ENCODE results near the gene DDX27. TPM values are rescaled to one million over a fixed set of nuclear protein-coding genes. Genes with fewer than 3 reads are reported as not detected.
A peak's percentile ranks its signal among the peaks of the same experiment; 100 is the strongest.
"Not testable (repeated sequence)": the region's sequence is repeated elsewhere in the genome, so short reads cannot be mapped to it uniquely, and the experiment has no call there.

Gene DDX27
- total RNA-seq, 2 experiments from 2014 or later, result 48.5 to 54.0 TPM

GRCh38 chr20:49184691-49185070, 34.5 kb upstream of the DDX27 start:
- no peak for ATAC-seq
- no peak for DNase-seq
- CTCF ChIA-PET, result interaction anchor here (1.0 to 12.3 kb wide), 4 partner anchors 33 to 63 kb away, joined by 4 to 101 read pairs (median 6); partner anchors contain the start of gene DDX27
- H3K4me1 Mint-ChIP-seq, result peaks cover 70% of the 10 kb centered on the region
- no peaks in the 10 kb centered on the region for H3K27me3 Mint-ChIP-seq
- peak overlapping the region; percentile 96 for H3K4me3 Mint-ChIP-seq
- no peaks in the 10 kb centered on the region for H3K9me3 Mint-ChIP-seq (ENCODE audit: low read depth)
- peaks cover 23% of the 10 kb centered on the region for H3K36me3 Mint-ChIP-seq (ENCODE audit: low read depth)
- POLR2A ChIA-PET, result no interaction called here
- intact Hi-C loops (cut with DNase I, micrococcal nuclease), result loop anchor here (5.0 to 10.0 kb wide), 3 partner anchors 137 to 930 kb away; partner anchors contain the start of genes CSE1L (in 1 of the 2) and UBE2V1 (in 1 of the 2)
- peak overlapping the region; percentile 60 for H3K27ac Mint-ChIP-seq

- Mint-ChIP-seq H3K27ac (peak overlapping the region; percentile 60), H3K36me3 (ENCODE audit: low read depth) (peaks cover 23% of the 10 kb centered on the region), H3K27me3 (no peaks in the 10 kb centered on the region), H3K4me1 (peaks cover 65% of the 10 kb centered on the region), H3K4me3 (peak overlapping the region; percentile 96), H3K9me3 (ENCODE audit: low read depth) (no peaks in the 10 kb centered on the region)
- ChIA-PET CTCF (interaction anchor here (1.0 to 12.3 kb wide), 5 partner anchors 19 to 64 kb away, joined by 4 to 101 read pairs (median 7); partner anchors contain the start of gene DDX27), POLR2A (no interaction called here)
- ATAC-seq (no peak), DNase-seq (no peak)
- intact Hi-C loops (cut with DNase I, micrococcal nuclease), result loop anchor here (5.0 to 10.0 kb wide), 3 partner anchors 138 to 930 kb away; partner anchors contain the start of genes CSE1L (in 1 of the 2) and UBE2V1 (in 1 of the 2)
Measured at GRCh38 chr20:49185071-49185761, 34.0 kb upstream of the DDX27 start.

- Mint-ChIP-seq H3K36me3 (ENCODE audit: low read depth) (peaks cover 23% of the 10 kb centered on the region), H3K4me1 (peaks cover 51% of the 10 kb centered on the region), H3K4me3 (peak overlapping the region; percentile 96), H3K27me3 (no peaks in the 10 kb centered on the region), H3K27ac (peak overlapping the region; percentile 89), H3K9me3 (ENCODE audit: low read depth) (no peaks in the 10 kb centered on the region)
- CTCF ChIA-PET, result interaction anchor here (0.6 to 12.3 kb wide), 6 partner anchors 20 to 270 kb away, joined by 3 to 101 read pairs (median 5); partner anchors contain the start of gene DDX27
- intact Hi-C loops (cut with DNase I, micrococcal nuclease), result loop anchor here (2.0 to 10.0 kb wide), 5 partner anchors 20 to 928 kb away; partner anchors contain the start of genes CSE1L (in 1 of the 2) and UBE2V1 (in 1 of the 2)
- DNase-seq (peak; percentile 85), ATAC-seq (peak; percentile 49)
- POLR2A ChIA-PET, result interaction anchor here (0.6 to 1.8 kb wide), 4 partner anchors 9 to 54 kb away, joined by 3 to 6 read pairs (median 4); no protein-coding TSS in a partner anchor
Measured at GRCh38 chr20:49186535-49187329, 32.5 kb upstream of the DDX27 start.

DNA sequence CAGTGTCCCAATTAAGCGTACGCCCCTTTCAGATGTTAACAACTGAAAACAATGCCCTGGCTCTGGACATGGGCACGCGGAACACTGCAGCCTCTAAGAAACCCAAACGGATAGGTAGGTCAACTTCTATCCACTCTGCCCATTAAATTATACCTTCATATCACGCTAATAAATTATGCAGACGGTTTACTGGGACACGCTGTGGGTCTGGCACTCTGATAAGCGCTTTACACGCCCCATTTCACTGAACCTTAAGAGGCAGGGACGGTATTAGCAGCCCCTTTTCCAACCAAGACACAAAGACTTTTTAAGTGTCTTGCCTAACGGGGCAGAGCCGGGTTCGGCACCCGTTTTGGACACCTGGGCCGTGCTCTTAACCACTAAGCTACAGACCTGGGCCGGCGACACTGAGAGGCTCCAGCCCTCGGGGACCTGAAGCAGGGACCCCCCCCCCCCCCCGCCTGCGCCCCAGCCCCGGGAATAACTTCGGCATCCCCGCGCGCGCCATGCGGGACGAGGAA, 31.8 kb upstream of the DDX27 start:
- ATAC-seq (peak; percentile 18), DNase-seq (peak; percentile 47)
- H3K36me3 Mint-ChIP-seq (ENCODE audit: low read depth), result peaks cover 23% of the 10 kb centered on the region
- CTCF ChIA-PET, result interaction anchor here (0.8 to 12.3 kb wide), 5 partner anchors 21 to 58 kb away, joined by 3 to 101 read pairs (median 7); partner anchors contain the start of gene DDX27
- POLR2A ChIA-PET, result interaction anchor here (0.6 to 1.8 kb wide), 4 partner anchors 9 to 55 kb away, joined by 3 to 6 read pairs (median 4); no protein-coding TSS in a partner anchor
- peak overlapping the region; percentile 89 for H3K27ac Mint-ChIP-seq
- H3K9me3 Mint-ChIP-seq (ENCODE audit: low read depth), result no peaks in the 10 kb centered on the region
- intact Hi-C loops (cut with DNase I, micrococcal nuclease), result loop anchor here (2.0 to 10.0 kb wide), 5 partner anchors 21 to 927 kb away; partner anchors contain the start of genes CSE1L (in 1 of the 2) and UBE2V1 (in 1 of the 2)
- H3K27me3 Mint-ChIP-seq, result no peaks in the 10 kb centered on the region
- peaks cover 44% of the 10 kb centered on the region for H3K4me1 Mint-ChIP-seq
- peak overlapping the region; percentile 96 for H3K4me3 Mint-ChIP-seq

DNA sequence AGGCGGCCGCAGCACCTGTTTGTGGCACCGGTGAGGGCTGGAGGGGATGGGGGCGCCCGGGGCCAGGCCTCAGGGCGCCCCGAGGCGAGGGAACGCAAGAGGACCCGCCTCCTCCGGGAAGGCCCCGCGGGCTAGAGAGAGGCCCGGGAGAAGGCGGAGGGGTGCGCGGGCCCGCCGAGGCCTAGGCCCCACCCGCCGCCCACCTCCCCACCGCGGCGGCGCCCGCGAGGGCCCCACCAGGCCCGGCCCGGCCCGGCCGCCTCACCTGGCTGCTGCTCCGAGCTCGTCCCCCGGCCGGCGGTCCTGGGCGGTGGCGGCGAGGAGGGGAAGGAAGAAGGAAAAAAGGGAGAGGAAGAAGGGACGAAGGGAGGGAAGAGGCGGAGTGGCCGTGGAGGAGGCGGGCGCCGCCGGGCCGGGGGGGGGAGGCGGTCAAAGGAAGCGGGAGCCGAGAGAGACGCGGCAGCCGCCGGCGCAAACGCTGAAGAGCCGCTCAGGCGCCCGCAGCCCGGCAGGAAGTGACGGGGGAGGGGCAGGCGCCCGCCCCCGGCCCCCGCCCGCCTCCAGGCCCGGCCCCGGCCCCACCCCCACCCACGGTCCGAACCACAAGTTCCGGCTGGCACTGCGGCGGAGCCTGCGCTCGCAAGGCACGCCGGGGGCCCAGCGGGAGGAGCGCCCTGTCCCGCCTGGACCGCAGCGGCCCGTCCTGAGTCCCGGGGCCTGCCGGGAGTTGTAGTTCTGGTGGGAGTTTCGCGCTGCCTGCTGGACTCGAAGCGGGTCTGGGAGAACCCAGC, 31.2 kb upstream of the DDX27 start, which contains the start of gene STAU1:
STAU1 (minus strand) TSS at position 484 of the 791 bp plus-strand sequence. CDS start 22,133 bp downstream, outside the sequence.
- peaks cover 23% of the 10 kb centered on the region for H3K36me3 Mint-ChIP-seq (ENCODE audit: low read depth)

GRCh38 chr20:49192944-49193518, 26.2 kb upstream of the DDX27 start:
- H3K27me3 Mint-ChIP-seq; H3K4me1 Mint-ChIP-seq; ATAC-seq; H3K9me3 Mint-ChIP-seq (ENCODE audit: low read depth); DNase-seq; intact Hi-C loops (cut with DNase I, micrococcal nuclease); H3K36me3 Mint-ChIP-seq (ENCODE audit: low read depth); H3K4me3 Mint-ChIP-seq; POLR2A ChIA-PET; H3K27ac Mint-ChIP-seq: not testable (repeated sequence)
- CTCF ChIA-PET, result interaction anchor here (0.7 to 1.3 kb wide), 2 partner anchors 24 to 532 kb away, joined by 4 read pairs; no protein-coding TSS in a partner anchor

More for the DNA sequence above, 31.2 kb upstream of the DDX27 start, which contains the start of gene STAU1:
- Mint-ChIP-seq H3K9me3 (ENCODE audit: low read depth) (no peaks in the 10 kb centered on the region), H3K4me3 (peak within 1 kb of the TSS; percentile 96), H3K4me1 (peaks cover 37% of the 10 kb centered on the region), H3K27me3 (no peaks in the 10 kb centered on the region), H3K27ac (peak within 1 kb of the TSS; percentile 89)
- POLR2A ChIA-PET, result interaction anchor here (1.4 kb wide), 1 partner anchor 31 kb away, joined by 4 read pairs; the partner anchor contains the start of gene DDX27
- DNase-seq (peak; percentile 97), ATAC-seq (peak; percentile 92)
- intact Hi-C loops (cut with DNase I, micrococcal nuclease), result loop anchor here (1.0 to 10.0 kb wide), 11 partner anchors 21 to 927 kb away; partner anchors contain the start of genes CSE1L (in 2 of the 2), DDX27 (in 2 of the 2), ARFGEF2 (in 1 of the 2) and UBE2V1 (in 1 of the 2)
- CTCF ChIA-PET, result interaction anchor here (1.0 to 12.3 kb wide), 5 partner anchors 19 to 55 kb away, joined by 3 to 101 read pairs (median 7); partner anchors contain the start of gene DDX27

DNA sequence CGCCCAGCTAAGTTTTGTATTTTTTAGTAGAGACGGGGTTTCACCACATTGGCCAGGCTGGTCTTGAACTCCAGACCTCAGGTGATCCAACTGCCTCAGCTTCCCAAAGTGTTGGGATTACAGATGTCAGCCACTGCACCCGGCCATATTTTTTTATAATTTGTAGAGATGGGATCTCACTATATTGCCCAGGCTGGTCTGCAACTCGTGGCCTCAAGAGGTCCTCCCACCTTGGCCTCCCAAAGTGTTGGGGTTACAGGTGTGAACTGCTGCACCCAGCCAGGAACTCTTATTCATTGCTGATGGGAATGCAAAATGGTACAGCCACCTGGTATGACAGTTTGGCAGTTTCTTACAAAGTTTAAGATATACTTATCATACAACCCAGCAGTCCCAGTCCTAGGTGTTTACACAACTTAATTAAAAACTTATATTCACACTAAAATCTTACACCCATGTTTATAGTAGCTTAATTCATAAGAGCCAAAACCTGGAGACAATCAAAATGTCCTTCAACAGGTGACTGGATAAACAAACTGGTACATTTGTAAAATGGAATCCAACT, 19.4 kb upstream of the DDX27 start:
- CTCF ChIA-PET, result interaction anchor here (2.4 kb wide), 1 partner anchor 11 kb away, joined by 8 read pairs; no protein-coding TSS in a partner anchor
- Mint-ChIP-seq H3K27me3 (no peaks in the 10 kb centered on the region), H3K9me3 (ENCODE audit: low read depth) (no peaks in the 10 kb centered on the region), H3K4me1 (no peaks in the 10 kb centered on the region), H3K4me3 (no peak overlapping the region), H3K36me3 (ENCODE audit: low read depth) (no peaks in the 10 kb centered on the region), H3K27ac (no peak overlapping the region)
- intact Hi-C loops (cut with DNase I, micrococcal nuclease), result no loop called here
- ATAC-seq (no peak), DNase-seq (no peak)
- POLR2A ChIA-PET, result no interaction called here

GRCh38 chr20:49203011-49203410, 16.2 kb upstream of the DDX27 start:
- ChIA-PET POLR2A (no interaction called here), CTCF (no interaction called here)
- no peaks in the 10 kb centered on the region for H3K4me1 Mint-ChIP-seq
- no peaks in the 10 kb centered on the region for H3K9me3 Mint-ChIP-seq (ENCODE audit: low read depth)
- no peak overlapping the region for H3K4me3 Mint-ChIP-seq
- DNase-seq (no peak), ATAC-seq (no peak)
- no peaks in the 10 kb centered on the region for H3K36me3 Mint-ChIP-seq (ENCODE audit: low read depth)
- intact Hi-C loops (cut with DNase I, micrococcal nuclease), result no loop called here
- H3K27me3 Mint-ChIP-seq, result no peaks in the 10 kb centered on the region
- no peak overlapping the region for H3K27ac Mint-ChIP-seq

DNA sequence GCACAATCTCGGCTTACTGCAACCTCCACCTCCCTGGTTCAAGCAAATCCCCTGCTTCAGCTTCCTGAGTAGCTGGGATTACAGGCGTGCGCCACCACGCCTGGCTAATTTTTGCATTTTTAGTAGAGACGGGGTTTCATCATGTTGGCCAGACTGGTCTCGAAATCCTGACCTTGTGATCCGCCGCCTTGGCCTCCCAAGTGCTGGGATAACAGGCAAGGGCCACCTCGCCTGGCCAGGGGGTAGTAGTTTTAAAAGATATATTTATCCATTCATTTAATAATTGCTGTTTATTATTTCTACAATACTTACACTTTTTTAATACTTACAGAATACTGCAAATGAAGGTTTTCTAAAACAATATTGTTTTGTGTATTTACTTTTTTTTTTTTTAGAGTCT, 15.5 kb upstream of the DDX27 start:
- no peak for ATAC-seq
- Mint-ChIP-seq H3K9me3 (ENCODE audit: low read depth) (no peaks in the 10 kb centered on the region), H3K27ac (no peak overlapping the region), H3K27me3 (no peaks in the 10 kb centered on the region), H3K4me1 (no peaks in the 10 kb centered on the region), H3K36me3 (ENCODE audit: low read depth) (no peaks in the 10 kb centered on the region), H3K4me3 (no peak overlapping the region)
- intact Hi-C loops (cut with DNase I, micrococcal nuclease), result no loop called here
- CTCF ChIA-PET, result interaction anchor here (1.0 kb wide), 2 partner anchors 14 to 15 kb away, joined by 3 to 4 read pairs; partner anchors contain the start of gene DDX27
- POLR2A ChIA-PET, result no interaction called here
- no peak for DNase-seq

Data from activated CD4-positive, alpha-beta T cell treated with anti-CD3 and anti-CD28 coated beads for 36 hours (primary cell).